Prostate gland (tissue), 2 donors: ENCODE measurements around the gene SFT2D2. TPM values are rescaled to one million over a fixed set of nuclear protein-coding genes. Genes with fewer than 3 reads are reported as not detected.
"Not testable (repeated sequence)": the region's sequence is repeated elsewhere in the genome, so short reads cannot be mapped to it uniquely, and the experiment has no call there.

Experiments used
- DNase-seq: peaks from one replicate; pipeline ENCODE4 v3.0.0-alpha.2; 2019; ENCODE audit warnings: low spot score
- H3K27ac ChIP-seq, 2 donors: fragments of 200-600 bp; sonication (generic); 2 replicates each; pipeline ENCODE4 v1.5.1; 2017 to 2019
- H3K27me3 ChIP-seq: fragments of 200-600 bp; sonication (generic); replicated peaks from 2 replicates; pipeline ENCODE4 v1.5.1; 2019; ENCODE audit not compliant: insufficient read depth
- H3K36me3 ChIP-seq, 2 donors: fragments of 200-600 bp; sonication (generic); 1 replicate in 1 of 2; 2 replicates in 1 of 2; pipeline versions ENCODE4 v1.5.1 to v1.8.1; 2017 to 2019
- H3K4me1 ChIP-seq: fragments of 200-600 bp; sonication (generic); replicated peaks from 2 replicates; pipeline ENCODE4 v1.5.1; 2019
- H3K4me3 ChIP-seq, 2 donors: fragments of 200-600 bp; sonication (generic); 2 replicates each; pipeline ENCODE4 v1.5.1; 2017 to 2019
- H3K9me3 ChIP-seq: fragments of 200-600 bp; sonication (generic); 2 replicates; pipeline ENCODE4 v1.5.1; 2017
- CTCF ChIP-seq, 4 experiments: fragments of 200-600 bp in 2 of 4; fragments of 450-650 bp in 2 of 4; sonication (generic) in 2 of 4; IDR thresholded peaks; 1 replicate in 3 of 4; 2 replicates in 1 of 4; pipeline ENCODE4 v1.5.1; 2016 to 2019; ENCODE audit warnings: antibody characterized with exemption in 4 of 4, mild to moderate bottlenecking in 2 of 4, moderate library complexity in 2 of 4
- POLR2A ChIP-seq: fragments of 450-650 bp; IDR thresholded peaks from one replicate; pipeline ENCODE4 v1.6.1; 2016; ENCODE audit warnings: antibody characterized with exemption, mild to moderate bottlenecking
- POLR2AphosphoS5 ChIP-seq: sonication (generic); formaldehyde crosslinking; IDR thresholded peaks from one replicate; pipeline ENCODE4 v1.6.1; 2017; ENCODE audit warnings: antibody characterized with exemption
- WGBS: methylation state at CpG from one replicate; pipeline ENCODE4 v1.1.5; 2018; 5-methylcytosine and 5-hydroxymethylcytosine counted together
- intact Hi-C: fragments of 100-400 bp; cut with DNase I; formaldehyde crosslinking; loops from one replicate; pipeline ENCODE4 v1.14.2; 2022
- total RNA-seq, 2 donors: library from RNA; depleted of rRNA; stranded (reverse); fragments of >200 nt; gene quantifications; one replicate each; pipeline ENCODE4 v1.1.0, GENCODE V29; 2016

Gene SFT2D2
- total RNA-seq, 2 donors from 2014 or later: 44.1 to 76.8 TPM

GRCh38 chr1:168199056-168199455 is 26.7 kb upstream of the SFT2D2 start:
- no peaks in the 10 kb centered on the region for H3K4me1 ChIP-seq
- no peaks in the 10 kb centered on the region for H3K27me3 ChIP-seq
- intact Hi-C loops: no loop called here
- H3K9me3 ChIP-seq: no peaks in the 10 kb centered on the region
- TF ChIP-seq CTCF (IDR thresholded peaks at IDR 0.05): no peak
- no peak for TF ChIP-seq POLR2AphosphoS5
- TF ChIP-seq POLR2A: no peak
- no peaks in the 10 kb centered on the region for H3K36me3 ChIP-seq
- H3K4me3 ChIP-seq: no peak overlapping the region
- 52% methylated on average over 3 of the region's 3 CpGs for WGBS
- DNase-seq: no peak
- H3K27ac ChIP-seq: no peak overlapping the region

- WGBS: 45% methylated on average over 1 of the region's 1 CpG
- Histone ChIP-seq H3K4me3 (no peak overlapping the region), H3K27ac (no peak overlapping the region), H3K27me3 (no peaks in the 10 kb centered on the region), H3K4me1 (no peaks in the 10 kb centered on the region), H3K36me3 (no peaks in the 10 kb centered on the region), H3K9me3 (no peaks in the 10 kb centered on the region)
- intact Hi-C loops: no loop called here
- DNase-seq: no peak
- TF ChIP-seq POLR2A (no peak), CTCF (IDR thresholded peaks at IDR 0.05) (no peak), POLR2AphosphoS5 (no peak)
These were observed 22.7 kb upstream of the SFT2D2 start for GRCh38 chr1:168202941-168203654.

GRCh38 chr1:168206111-168206510 is 19.7 kb upstream of the SFT2D2 start:
- H3K9me3 ChIP-seq: no peaks in the 10 kb centered on the region
- H3K27ac ChIP-seq: no peak overlapping the region
- no peaks in the 10 kb centered on the region for H3K27me3 ChIP-seq
- no peak for TF ChIP-seq CTCF (IDR thresholded peaks at IDR 0.05)
- no peak for TF ChIP-seq POLR2AphosphoS5
- TF ChIP-seq POLR2A: no peak
- no peaks in the 10 kb centered on the region for H3K36me3 ChIP-seq
- intact Hi-C loops: no loop called here
- no peaks in the 10 kb centered on the region for H3K4me1 ChIP-seq
- H3K4me3 ChIP-seq: no peak overlapping the region
- DNase-seq: no peak

- intact Hi-C loops, H3K27ac ChIP-seq, H3K27me3 ChIP-seq, H3K9me3 ChIP-seq, DNase-seq, H3K36me3 ChIP-seq, H3K4me3 ChIP-seq, H3K4me1 ChIP-seq: not testable (repeated sequence)
- 89% methylated on average over 5 of the region's 34 CpGs for WGBS
These were observed 18.1 kb upstream of the SFT2D2 start for GRCh38 chr1:168207673-168208072.

- Histone ChIP-seq H3K36me3 (no peaks in the 10 kb centered on the region), H3K27me3 (no peaks in the 10 kb centered on the region), H3K4me1 (no peaks in the 10 kb centered on the region), H3K4me3 (no peak overlapping the region), H3K27ac (no peak overlapping the region), H3K9me3 (no peaks in the 10 kb centered on the region)
- WGBS: 90% methylated on average over 3 of the region's 3 CpGs
- TF ChIP-seq POLR2A (no peak), POLR2AphosphoS5 (no peak)
- no peak for DNase-seq
- intact Hi-C loops: no loop called here
These were observed 15.5 kb upstream of the SFT2D2 start for GRCh38 chr1:168210312-168210711.

- H3K9me3 ChIP-seq: no peaks in the 10 kb centered on the region
- intact Hi-C loops: no loop called here
- DNase-seq: no peak
These were observed 12.5 kb upstream of the SFT2D2 start for GRCh38 chr1:168213349-168213748.

More at GRCh38 chr1:168213349-168213748, 12.5 kb upstream of the SFT2D2 start:
- Histone ChIP-seq H3K4me3 (no peak overlapping the region), H3K27ac (no peak overlapping the region), H3K27me3 (no peaks in the 10 kb centered on the region), H3K36me3 (no peaks in the 10 kb centered on the region), H3K4me1 (no peaks in the 10 kb centered on the region)
- 93% methylated on average over 2 of the region's 2 CpGs for WGBS
- TF ChIP-seq CTCF (IDR thresholded peaks at IDR 0.05) (no peak), POLR2A (no peak), POLR2AphosphoS5 (no peak)
